CD4-positive, alpha-beta T cell treated with Interleukin-15 for 4 hours (primary cell): ENCODE results near the gene HLA-DMA.
"Not testable (repeated sequence)": the region's sequence is repeated elsewhere in the genome, so short reads cannot be mapped to it uniquely, and the experiment has no call there.

Source experiments
- DNase-seq: peaks from one replicate; pipeline ENCODE4 v3.0.0-alpha.2; 2020; ENCODE audit warnings: low spot score

HLA-DMA gene

GRCh38 chr6:32954986-32955802 is 2.3 kb upstream of the HLA-DMA start:
- peak; percentile 50 for DNase-seq

- no peak for DNase-seq
Observed at GRCh38 chr6:32954267-32954666, 1.4 kb upstream of the HLA-DMA start.

- no peak for DNase-seq
Observed at GRCh38 chr6:32953775-32954174, 878 bp upstream of the HLA-DMA start.

DNA sequence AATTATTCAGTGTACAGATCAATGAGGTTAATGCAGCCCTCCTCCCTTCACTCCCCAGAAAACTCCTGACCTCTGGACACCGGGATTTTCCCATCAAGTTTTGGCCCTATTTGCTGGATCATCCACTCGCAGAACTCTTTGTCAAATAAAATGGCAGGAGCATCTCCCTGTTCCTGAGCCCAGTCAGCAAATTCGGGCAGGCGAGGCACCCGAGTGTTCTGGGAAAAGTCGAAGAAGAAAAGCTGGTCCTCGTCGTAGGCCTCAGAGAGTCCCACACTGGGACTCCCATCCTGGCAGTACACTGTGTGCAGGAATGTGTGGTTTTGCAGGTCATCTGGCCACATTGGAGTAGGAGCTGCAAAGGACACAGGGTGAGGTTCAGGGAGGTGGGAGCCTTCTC is 2.4 kb downstream of the HLA-DMA start:
- DNase-seq, result no peak

DNA sequence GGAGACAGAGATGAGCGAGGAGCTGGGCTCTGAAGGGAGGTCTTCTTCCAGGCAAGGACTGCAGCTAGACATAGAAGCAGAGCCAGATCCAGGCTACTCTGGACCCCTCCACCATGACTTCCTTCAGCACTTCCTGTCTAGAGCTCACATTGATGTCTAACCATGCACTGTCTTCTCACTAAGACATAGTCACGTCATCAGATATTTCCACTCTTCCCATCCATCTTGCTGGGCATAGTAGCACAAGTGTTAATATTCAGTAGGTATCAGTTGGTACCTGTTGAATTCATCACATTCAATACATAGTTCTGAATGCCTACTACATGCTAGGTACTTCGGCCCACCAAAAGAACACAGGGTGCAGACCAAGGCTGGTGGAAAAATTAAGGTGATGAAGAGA is 2.9 kb downstream of the HLA-DMA start:
- no peak for DNase-seq

GRCh38 chr6:32949113-32949512 is 3.8 kb downstream of the HLA-DMA start:
- DNase-seq, result no peak

GRCh38 chr6:32947552-32948465 is 5.1 kb downstream of the HLA-DMA start:
- peak; percentile 57 for DNase-seq

- no peak for DNase-seq
Observed at GRCh38 chr6:32946893-32947292, 6.0 kb downstream of the HLA-DMA start.

DNA sequence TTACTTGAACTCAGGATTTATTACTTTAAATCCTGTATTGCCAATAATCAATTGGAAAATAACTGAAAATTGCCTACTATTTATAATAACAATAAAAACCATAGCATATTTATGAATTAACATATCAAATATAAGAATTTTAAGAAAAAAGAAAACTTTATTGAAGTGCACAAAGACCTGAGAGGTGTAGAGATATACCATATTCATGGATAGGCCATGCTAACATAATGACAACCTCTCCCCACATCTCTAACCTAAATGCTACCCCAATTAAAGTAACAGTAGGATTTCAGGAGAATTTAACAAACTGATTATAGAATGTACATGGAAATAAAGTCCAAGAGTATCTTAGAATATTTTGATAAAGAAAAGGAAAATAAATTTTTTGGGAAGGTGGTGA is 6.9 kb downstream of the HLA-DMA start:
- no peak for DNase-seq

DNA sequence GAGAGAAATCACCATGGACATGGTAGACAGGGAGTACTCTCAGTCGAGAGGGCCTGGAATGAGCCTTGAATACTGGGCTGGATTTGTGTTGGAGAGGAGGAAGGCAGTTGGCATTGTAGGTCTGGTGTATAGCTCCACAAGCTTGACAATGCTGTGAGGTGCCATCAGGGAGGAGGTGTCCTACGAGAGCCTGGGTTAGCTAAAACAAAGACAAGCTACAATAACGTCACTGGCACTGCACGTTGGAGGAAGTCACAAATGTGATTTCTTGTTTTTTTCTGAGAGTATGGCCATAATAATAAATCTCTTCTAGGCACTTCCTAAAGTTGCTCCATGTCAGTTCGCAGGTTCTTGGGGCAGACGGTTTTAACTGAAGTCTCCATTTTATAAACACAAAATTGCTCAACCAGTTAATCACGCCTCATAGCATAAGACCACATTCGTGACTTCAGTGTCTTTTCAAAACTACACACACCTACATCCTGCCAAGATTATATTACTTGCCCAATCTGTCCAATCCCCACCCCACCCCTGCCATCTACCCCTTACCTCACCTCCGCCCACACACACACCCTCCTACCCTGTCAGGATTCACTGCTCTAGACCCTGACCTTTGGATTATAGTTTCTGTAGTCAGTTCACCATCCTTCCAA is 7.7 kb downstream of the HLA-DMA start:
- peak; percentile 12 for DNase-seq

DNA sequence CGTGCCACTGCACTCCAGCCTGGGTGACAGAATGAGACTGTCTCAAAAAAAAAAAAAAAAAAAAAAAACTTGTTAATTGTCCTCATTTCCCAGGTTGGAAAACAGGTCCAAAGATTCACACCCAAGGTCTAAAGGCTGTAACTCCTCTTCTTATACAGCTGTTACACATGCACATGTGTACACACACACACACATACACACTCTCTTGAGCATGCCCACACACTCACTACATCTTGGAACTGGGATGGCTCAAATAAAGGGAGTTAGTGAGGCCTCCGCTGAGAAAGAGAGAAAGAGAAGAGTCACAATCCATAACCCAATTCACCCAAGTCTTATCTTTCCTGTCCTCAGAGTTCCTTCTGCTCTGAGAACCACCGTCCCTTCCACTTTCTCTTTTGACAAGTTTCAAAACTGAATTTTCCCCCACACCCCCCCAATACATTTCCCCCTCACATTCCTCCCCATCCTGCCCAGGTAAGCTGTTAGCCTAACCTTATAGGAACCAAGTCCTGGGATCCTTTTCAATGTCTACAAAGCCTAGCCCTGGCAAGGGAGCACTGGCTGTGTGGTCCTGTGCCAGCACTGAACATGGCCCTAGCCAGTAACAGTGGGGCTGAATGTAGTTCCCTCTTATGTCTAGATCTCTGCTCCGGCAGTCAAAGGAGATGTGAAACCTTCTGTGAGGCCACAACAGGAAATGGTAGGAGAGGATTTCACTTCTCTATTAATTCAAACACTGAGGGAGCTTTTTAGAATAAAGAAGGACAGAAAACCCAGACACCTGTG is 8.8 kb downstream of the HLA-DMA start:
- peak; percentile 35 for DNase-seq

- DNase-seq, result not testable (repeated sequence)
Observed at GRCh38 chr6:32942555-32943123, 10.3 kb downstream of the HLA-DMA start.

DNA sequence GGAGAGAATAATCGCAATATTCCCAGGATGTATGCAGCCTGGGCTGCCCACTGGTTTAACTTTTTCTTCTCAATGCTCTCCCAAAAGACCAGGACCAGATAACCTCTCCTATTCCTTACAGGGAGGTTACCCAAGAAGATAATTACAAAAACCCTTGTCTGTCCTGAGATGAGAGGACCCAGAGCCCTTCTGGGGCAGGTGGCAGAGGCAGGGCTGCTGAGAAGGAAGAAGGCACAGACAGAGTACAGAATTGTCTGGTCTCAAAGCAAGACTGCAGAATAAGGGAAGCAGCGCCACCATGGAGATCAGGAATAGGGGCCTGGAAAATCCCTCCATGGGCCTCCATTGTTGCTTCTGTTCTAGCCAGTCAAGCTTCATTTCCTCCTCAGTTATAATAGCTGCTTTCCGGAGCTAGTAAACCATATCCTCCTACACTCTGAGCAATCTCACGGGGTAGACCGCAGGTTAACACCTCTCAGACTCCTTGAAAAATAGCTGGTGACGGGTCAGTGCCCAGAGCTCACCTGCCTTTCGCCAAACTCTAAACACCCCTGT is 11.6 kb downstream of the HLA-DMA start:
- DNase-seq, result peak; percentile 62

- DNase-seq, result peak; percentile 78
Observed at GRCh38 chr6:32940656-32941213, 12.2 kb downstream of the HLA-DMA start, which contains the start of gene HLA-DMB. HLA-DMB (minus strand) TSS chr6:32941028; CDS start chr6:32940807, 221 bp downstream.

GRCh38 chr6:32938494-32938893 is 14.4 kb downstream of the HLA-DMA start:
- DNase-seq, result no peak

GRCh38 chr6:32937230-32937633 is 15.7 kb downstream of the HLA-DMA start:
- DNase-seq, result no peak

- no peak for DNase-seq
Observed at GRCh38 chr6:32936239-32937152, 16.4 kb downstream of the HLA-DMA start.

GRCh38 chr6:32935551-32936238 is 17.2 kb downstream of the HLA-DMA start:
- DNase-seq, result no peak

- DNase-seq, result peak; percentile 78
Observed at GRCh38 chr6:32933661-32934085, 19.2 kb downstream of the HLA-DMA start.
